Measurements from ENCODE around the gene NOTCH1.

The NOTCH1 gene

GRCh38 chr9:136544548-136544963 lies 1.3 kb downstream of the NOTCH1 start:
- peak; percentile 38 for DNase-seq

GRCh38 chr9:136543830-136544547 lies 1.9 kb downstream of the NOTCH1 start:
- DNase-seq: no peak

GRCh38 chr9:136543280-136543679 lies 2.6 kb downstream of the NOTCH1 start:
- DNase-seq: no peak

- no peak for DNase-seq
Measured at GRCh38 chr9:136542241-136543040, 3.4 kb downstream of the NOTCH1 start.

- no peak for DNase-seq
Measured at GRCh38 chr9:136541709-136542108, 4.1 kb downstream of the NOTCH1 start.

GRCh38 chr9:136541179-136541578 lies 4.7 kb downstream of the NOTCH1 start:
- DNase-seq: no peak

GRCh38 chr9:136539427-136540421 lies 6.1 kb downstream of the NOTCH1 start:
- DNase-seq: peak; percentile 80

- DNase-seq: peak; percentile 42
Measured at GRCh38 chr9:136538599-136539426, 7.0 kb downstream of the NOTCH1 start.

- DNase-seq: no peak
Measured at GRCh38 chr9:136537896-136538598, 7.8 kb downstream of the NOTCH1 start.

GRCh38 chr9:136537411-136537810 lies 8.4 kb downstream of the NOTCH1 start:
- no peak for DNase-seq

- DNase-seq: no peak
Measured at GRCh38 chr9:136536721-136537241, 9.1 kb downstream of the NOTCH1 start.

- DNase-seq: no peak
Measured at GRCh38 chr9:136536051-136536720, 9.7 kb downstream of the NOTCH1 start.

- DNase-seq: no peak
Measured at GRCh38 chr9:136535070-136535469, 10.8 kb downstream of the NOTCH1 start.

GRCh38 chr9:136534366-136534765 lies 11.5 kb downstream of the NOTCH1 start:
- DNase-seq: no peak

GRCh38 chr9:136533775-136534157 lies 12.1 kb downstream of the NOTCH1 start:
- peak; percentile 66 for DNase-seq

- DNase-seq: peak; percentile 35
Measured at GRCh38 chr9:136532799-136533774, 12.8 kb downstream of the NOTCH1 start.

GRCh38 chr9:136531904-136532798 lies 13.7 kb downstream of the NOTCH1 start:
- DNase-seq: no peak

All from activated gamma-delta T cell treated with Interleukin-2 at 50 U/mL for 16 hours (primary cell).